Activated CD4-positive, alpha-beta memory T cell treated with anti-CD3 and anti-CD28 coated beads, Interleukin-2, amount 10 ng/mL, durations not matched to agents 7 days and 5 days (primary cell): ENCODE measurements around the gene OR4C6. TPM values are rescaled to one million over a fixed set of nuclear protein-coding genes. Genes with fewer than 3 reads are reported as not detected.

Experiments used
- CTCF ChIA-PET: fragments of 350-600 bp; sonication (Branson Sonifier 250); formaldehyde crosslinking; loops from one replicate; lab custom pipeline; 2021; ENCODE audit warnings: antibody characterized with exemption, inconsistent platforms; lab: Charles Lee
- POLR2A ChIA-PET: fragments of 350-600 bp; sonication (Branson Sonifier 250); formaldehyde crosslinking; loops from one replicate; lab custom pipeline; 2021; ENCODE audit warnings: antibody characterized with exemption; lab: Charles Lee
- DNase-seq: peaks from one replicate; pipeline ENCODE4 v3.0.0-alpha.2; 2020
- H3K27ac Mint-ChIP-seq: one replicate; pipeline ENCODE4 v1.8.0; 2021; ENCODE audit warnings: mild to moderate bottlenecking, mixed read lengths
- H3K27me3 Mint-ChIP-seq: one replicate; pipeline ENCODE4 v1.8.0; 2021; ENCODE audit warnings: mixed read lengths
- H3K36me3 Mint-ChIP-seq: one replicate; pipeline ENCODE4 v1.8.0; 2021; ENCODE audit warnings: low read depth, mixed read lengths
- H3K4me1 Mint-ChIP-seq: one replicate; pipeline ENCODE4 v1.8.0; 2021; ENCODE audit warnings: mixed read lengths
- H3K4me3 Mint-ChIP-seq: one replicate; pipeline ENCODE4 v1.8.0; 2021; ENCODE audit warnings: mild to moderate bottlenecking, mixed read lengths
- H3K9me3 Mint-ChIP-seq: one replicate; pipeline ENCODE4 v1.8.0; 2021; ENCODE audit warnings: mixed read lengths
- total RNA-seq, 2 experiments: library from RNA; stranded (reverse); gene quantifications; one replicate each; pipeline ENCODE4 v1.2.3, GENCODE V29; 2021

Gene OR4C6
- total RNA-seq: not detected

DNA sequence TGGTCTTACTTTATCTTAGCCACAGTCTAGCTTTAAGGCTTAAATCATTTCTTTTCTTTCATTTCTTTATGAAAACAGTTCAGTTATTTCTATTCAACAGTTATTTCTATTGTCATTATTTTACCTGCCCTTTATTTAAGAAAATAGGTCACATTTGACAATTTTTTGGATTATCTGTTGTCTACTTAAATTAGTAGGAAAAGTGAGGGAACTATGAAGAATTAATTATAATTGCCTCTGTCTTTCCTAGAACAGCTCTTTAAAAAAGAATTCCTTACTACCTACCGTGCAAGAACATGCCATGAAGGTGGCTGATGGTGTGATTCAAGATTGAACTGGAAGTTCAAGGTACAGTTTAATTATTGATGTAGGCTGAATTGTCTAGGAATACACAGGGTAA is at the start of gene OR4C6:
Gene OR4C6, plus strand, starts transcription at position 301 of the 400 bp plus-strand sequence. CDS start 2,966 bp downstream, outside the sequence.
- ChIA-PET POLR2A (no interaction called here), CTCF (no interaction called here)
- H3K9me3 Mint-ChIP-seq: peaks cover 11% of the 10 kb centered on the region
- no peaks in the 10 kb centered on the region for H3K27me3 Mint-ChIP-seq
- no peak for DNase-seq
- H3K27ac Mint-ChIP-seq: no peak within 1 kb of the TSS
- no peak within 1 kb of the TSS for H3K4me3 Mint-ChIP-seq
- no peaks in the 10 kb centered on the region for H3K4me1 Mint-ChIP-seq
- no peaks in the 10 kb centered on the region for H3K36me3 Mint-ChIP-seq

DNA sequence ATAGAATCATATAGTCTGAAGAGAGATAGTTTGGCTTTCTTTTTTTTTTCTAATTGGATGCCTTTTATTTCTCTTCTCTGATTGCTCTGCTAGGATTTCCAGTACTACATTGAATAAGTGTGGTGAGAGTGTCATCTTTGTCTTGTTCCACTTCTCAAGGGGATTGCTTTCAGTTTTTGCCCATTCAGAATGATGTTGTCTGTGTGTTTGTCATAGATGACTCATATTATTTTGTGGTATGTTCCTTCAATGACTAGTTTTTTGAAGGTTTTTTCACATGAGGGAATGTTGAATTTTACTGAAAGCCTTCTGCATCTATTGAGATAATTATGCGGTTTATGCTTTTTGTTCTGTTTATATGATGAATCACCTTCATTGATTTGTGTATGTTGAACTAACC is 37.5 kb upstream of the OR4C6 start:
- no peaks in the 10 kb centered on the region for H3K4me1 Mint-ChIP-seq
- CTCF ChIA-PET: no interaction called here

DNA sequence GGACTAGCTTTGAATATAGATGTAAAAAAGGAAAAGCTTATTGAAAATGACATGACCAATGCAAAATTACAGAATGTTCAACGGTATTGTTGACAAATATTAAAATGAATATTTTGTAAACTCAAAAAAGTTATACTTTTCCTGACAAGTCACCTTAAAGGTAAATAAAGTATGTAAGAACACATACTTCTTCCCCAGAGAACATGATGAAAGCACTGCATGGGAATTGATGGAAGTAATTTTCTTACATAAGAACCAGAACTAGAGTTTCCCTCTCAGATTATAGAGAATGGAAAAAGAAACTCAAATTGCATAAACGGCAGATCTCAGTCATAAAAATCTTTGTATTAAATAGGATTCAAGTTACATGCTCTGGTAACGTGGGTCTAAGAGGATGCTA is 27.2 kb upstream of the OR4C6 start, which contains the start of gene OR4P4:
Gene OR4P4, plus strand, starts transcription at position 301 of the 400 bp plus-strand sequence.
- H3K27ac Mint-ChIP-seq: no peak within 1 kb of the TSS

More for the DNA sequence above, 37.5 kb upstream of the OR4C6 start:
- Mint-ChIP-seq H3K4me3 (no peak overlapping the region), H3K27ac (no peak overlapping the region), H3K36me3 (no peaks in the 10 kb centered on the region), H3K9me3 (peaks cover 43% of the 10 kb centered on the region), H3K27me3 (no peaks in the 10 kb centered on the region)
- no peak for DNase-seq
- POLR2A ChIA-PET: no interaction called here

DNA sequence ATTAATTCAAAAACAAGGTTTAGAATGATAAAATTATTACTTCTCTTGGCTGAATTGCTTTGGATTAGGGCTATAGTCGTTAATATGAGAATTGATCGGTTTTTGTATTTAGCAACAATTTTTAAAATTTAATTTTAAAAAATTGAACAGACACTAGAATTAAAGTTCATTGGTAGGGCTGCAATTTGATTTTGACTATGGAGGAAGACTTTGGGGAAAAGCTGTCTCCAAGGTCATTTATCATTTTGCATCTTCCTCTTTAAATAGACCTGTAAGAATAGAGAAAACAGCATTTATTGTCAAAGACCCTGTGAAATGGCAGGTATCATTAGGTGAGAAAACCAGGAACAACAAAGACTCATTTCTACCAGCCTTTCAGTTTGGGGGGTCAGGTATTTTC is 14.0 kb upstream of the OR4C6 start, which contains the start of gene OR4S2:
Gene OR4S2, plus strand, starts transcription at position 301 of the 400 bp plus-strand sequence. CDS start 2,577 bp downstream, outside the sequence.
- Mint-ChIP-seq H3K9me3 (peaks cover 22% of the 10 kb centered on the region), H3K27me3 (no peaks in the 10 kb centered on the region), H3K27ac (no peak within 1 kb of the TSS), H3K4me1 (no peaks in the 10 kb centered on the region), H3K4me3 (no peak within 1 kb of the TSS), H3K36me3 (no peaks in the 10 kb centered on the region)
- CTCF ChIA-PET: no interaction called here
- POLR2A ChIA-PET: no interaction called here
- DNase-seq: no peak

More for the DNA sequence above, 27.2 kb upstream of the OR4C6 start, which contains the start of gene OR4P4:
- Mint-ChIP-seq H3K4me1 (no peaks in the 10 kb centered on the region), H3K9me3 (peaks cover 8% of the 10 kb centered on the region), H3K4me3 (no peak within 1 kb of the TSS), H3K27me3 (no peaks in the 10 kb centered on the region), H3K36me3 (no peaks in the 10 kb centered on the region)
- POLR2A ChIA-PET: no interaction called here
- CTCF ChIA-PET: no interaction called here
- no peak for DNase-seq

DNA sequence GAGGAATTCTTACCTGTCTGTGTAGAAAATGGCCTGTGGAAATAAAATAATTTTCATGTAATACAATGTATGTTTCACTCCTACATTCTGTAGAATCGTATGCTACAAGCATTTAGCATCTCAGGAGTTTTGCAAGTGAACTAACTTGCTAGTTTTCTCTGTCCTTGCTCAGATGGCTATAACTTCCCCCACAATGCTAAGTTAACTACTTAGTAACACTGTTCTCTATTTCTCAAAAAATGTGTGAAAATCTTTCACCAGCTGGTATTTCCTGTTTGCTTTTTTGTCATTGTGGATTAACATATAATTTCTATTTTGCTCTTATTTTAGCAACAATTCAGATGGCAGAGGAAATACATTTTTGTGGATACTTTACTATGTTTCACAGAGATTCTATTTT is 9.4 kb upstream of the OR4C6 start:
- H3K27ac Mint-ChIP-seq: no peak overlapping the region
- DNase-seq: no peak
- ChIA-PET POLR2A (no interaction called here), CTCF (no interaction called here)
- peaks cover 19% of the 10 kb centered on the region for H3K9me3 Mint-ChIP-seq
- no peaks in the 10 kb centered on the region for H3K36me3 Mint-ChIP-seq
- no peak overlapping the region for H3K4me3 Mint-ChIP-seq
- H3K27me3 Mint-ChIP-seq: no peaks in the 10 kb centered on the region
- no peaks in the 10 kb centered on the region for H3K4me1 Mint-ChIP-seq

DNA sequence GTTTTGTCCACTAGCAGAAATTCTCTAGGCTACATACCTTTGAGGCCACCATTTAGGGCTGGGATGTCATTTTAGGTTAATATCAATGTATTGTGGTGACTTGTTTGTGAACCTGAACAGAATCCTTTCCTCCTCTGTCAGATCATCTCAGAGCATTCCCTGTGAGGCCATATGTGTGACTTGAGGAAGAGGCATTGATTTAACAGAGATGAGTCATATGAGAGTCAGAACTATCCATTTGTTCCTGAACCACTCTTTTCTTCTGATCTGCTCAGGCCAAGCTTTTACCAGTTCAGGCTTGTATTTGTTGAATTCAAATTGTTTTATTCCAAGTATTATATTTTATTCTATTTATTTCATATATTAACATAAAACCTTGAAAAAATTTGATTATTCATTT is 6.9 kb upstream of the OR4C6 start:
- ChIA-PET POLR2A (no interaction called here), CTCF (no interaction called here)
- DNase-seq: no peak
- H3K36me3 Mint-ChIP-seq: no peaks in the 10 kb centered on the region
- H3K27ac Mint-ChIP-seq: no peak overlapping the region
- no peaks in the 10 kb centered on the region for H3K27me3 Mint-ChIP-seq
- H3K4me3 Mint-ChIP-seq: no peak overlapping the region
- no peaks in the 10 kb centered on the region for H3K4me1 Mint-ChIP-seq
- H3K9me3 Mint-ChIP-seq: peaks cover 13% of the 10 kb centered on the region

DNA sequence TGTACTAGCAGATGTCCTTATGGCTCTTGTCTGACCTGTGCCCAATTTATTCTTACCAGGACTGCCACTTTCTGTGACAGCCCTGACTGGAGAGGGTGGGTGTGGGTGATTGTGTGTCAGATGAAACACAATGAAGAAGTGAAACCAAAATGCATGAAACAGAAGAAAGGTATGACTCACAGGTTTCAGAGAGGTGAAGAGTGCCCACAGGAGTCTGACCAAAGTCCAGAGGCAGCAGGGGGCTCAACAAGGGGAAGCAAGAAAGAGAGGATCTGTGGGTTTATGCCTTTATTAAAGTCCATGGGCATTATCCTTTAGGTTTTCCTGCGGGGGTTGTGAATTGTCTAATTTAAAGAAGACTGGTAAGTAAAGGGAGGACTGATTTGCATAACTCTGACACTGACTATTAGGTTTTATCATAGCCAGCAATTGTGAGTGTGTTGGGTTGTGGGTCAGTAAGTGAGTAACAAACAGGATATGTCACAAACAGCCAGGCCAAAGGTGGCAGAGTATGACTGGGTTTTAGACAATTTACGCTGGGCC is 3.9 kb upstream of the OR4C6 start:
- Mint-ChIP-seq H3K36me3 (no peaks in the 10 kb centered on the region), H3K9me3 (peaks cover 17% of the 10 kb centered on the region), H3K4me1 (no peaks in the 10 kb centered on the region), H3K27me3 (no peaks in the 10 kb centered on the region), H3K27ac (no peak overlapping the region), H3K4me3 (no peak overlapping the region)
- CTCF ChIA-PET: no interaction called here
- DNase-seq: no peak
- POLR2A ChIA-PET: no interaction called here

DNA sequence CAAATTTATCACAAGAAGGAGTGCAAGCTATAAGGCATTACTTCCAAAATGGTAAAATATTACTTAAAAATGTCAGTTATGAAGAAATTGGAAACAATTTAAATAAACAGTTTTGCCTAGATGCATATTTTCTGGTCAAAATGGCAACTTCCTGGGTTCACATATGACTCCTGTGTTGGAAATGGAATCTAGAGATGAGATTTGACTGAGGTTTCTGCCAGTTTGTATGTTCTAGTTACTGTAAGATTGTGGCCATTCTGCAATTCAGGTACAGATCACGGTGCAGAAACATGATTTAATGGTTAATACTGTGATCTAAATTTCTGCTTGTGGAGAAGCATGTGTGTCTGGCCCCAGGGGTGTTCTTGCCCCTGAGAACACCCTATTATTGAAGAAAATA is 3.4 kb upstream of the OR4C6 start:
- CTCF ChIA-PET: no interaction called here
- DNase-seq: no peak
- peaks cover 17% of the 10 kb centered on the region for H3K9me3 Mint-ChIP-seq
- no peaks in the 10 kb centered on the region for H3K36me3 Mint-ChIP-seq
- H3K27me3 Mint-ChIP-seq: no peaks in the 10 kb centered on the region
- H3K4me3 Mint-ChIP-seq: no peak overlapping the region
- no peaks in the 10 kb centered on the region for H3K4me1 Mint-ChIP-seq
- H3K27ac Mint-ChIP-seq: no peak overlapping the region
- POLR2A ChIA-PET: no interaction called here

DNA sequence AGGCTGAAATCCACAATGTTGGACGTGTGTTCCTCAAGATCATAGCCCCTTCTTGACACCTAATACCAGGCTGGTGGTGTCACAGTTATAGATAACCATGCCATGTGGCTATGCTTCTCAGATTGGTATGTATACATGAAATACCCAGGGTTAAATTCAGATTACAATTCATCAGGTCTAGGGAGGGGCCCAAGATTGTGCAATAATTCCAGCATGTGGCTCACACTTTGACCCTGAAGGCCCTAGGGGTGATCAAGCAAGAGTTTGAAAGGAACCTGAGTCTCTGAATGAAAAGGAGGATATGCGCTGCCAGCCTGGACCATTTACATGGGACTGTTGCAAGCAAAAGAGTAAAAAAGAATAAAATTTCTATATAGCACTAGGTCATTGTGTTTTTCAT is 7.4 kb downstream of the OR4C6 start:
- Mint-ChIP-seq H3K4me3 (no peak overlapping the region), H3K36me3 (no peaks in the 10 kb centered on the region), H3K27me3 (no peaks in the 10 kb centered on the region), H3K4me1 (no peaks in the 10 kb centered on the region), H3K27ac (no peak overlapping the region), H3K9me3 (peaks cover 9% of the 10 kb centered on the region)
- DNase-seq: no peak
- ChIA-PET POLR2A (no interaction called here), CTCF (no interaction called here)

DNA sequence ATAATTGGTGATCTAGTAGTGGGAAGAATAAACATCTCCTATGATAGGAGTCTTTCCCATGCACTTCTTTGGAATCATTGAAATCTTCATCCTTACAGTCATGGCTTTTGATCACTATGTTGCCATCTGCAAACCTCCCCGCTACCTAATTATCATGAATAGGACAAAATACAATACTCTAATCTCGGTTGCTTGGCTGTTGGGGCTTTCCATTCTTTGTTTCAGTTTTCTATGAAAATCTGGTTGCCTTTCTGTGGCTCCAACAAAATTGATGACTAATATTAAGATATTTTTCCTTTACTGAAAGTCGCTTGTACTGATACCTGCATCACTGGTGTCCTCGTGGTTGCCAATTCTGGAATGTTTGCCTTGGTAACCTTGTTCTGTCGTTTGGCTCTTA is 11.9 kb downstream of the OR4C6 start:
- ChIA-PET POLR2A (no interaction called here), CTCF (no interaction called here)
- Mint-ChIP-seq H3K4me1 (no peaks in the 10 kb centered on the region), H3K36me3 (no peaks in the 10 kb centered on the region), H3K4me3 (no peak overlapping the region), H3K9me3 (peaks cover 2% of the 10 kb centered on the region), H3K27ac (no peak overlapping the region), H3K27me3 (no peaks in the 10 kb centered on the region)
- DNase-seq: no peak

DNA sequence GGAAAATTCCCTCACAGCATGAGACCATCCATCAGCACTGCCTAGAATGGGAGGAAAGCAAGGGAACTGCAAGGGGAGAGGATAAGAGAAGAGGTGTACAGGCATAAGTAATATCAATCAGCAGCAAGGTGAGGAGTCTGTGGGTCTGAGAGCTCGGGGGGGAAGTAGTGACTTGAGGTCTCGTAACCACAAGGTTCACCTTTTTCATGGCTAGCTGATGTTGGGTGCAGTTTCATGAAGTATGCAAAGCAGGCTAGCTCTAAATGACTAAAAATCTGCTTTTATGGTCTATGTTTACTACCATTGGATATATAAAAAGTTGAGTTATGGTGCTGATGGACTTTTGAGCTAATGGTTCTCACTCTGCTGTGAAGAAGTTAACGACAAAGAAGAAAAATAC is 35.8 kb downstream of the OR4C6 start:
- Mint-ChIP-seq H3K36me3 (no peaks in the 10 kb centered on the region), H3K27ac (no peak overlapping the region), H3K27me3 (no peaks in the 10 kb centered on the region), H3K4me3 (no peak overlapping the region), H3K9me3 (peaks cover 15% of the 10 kb centered on the region), H3K4me1 (no peaks in the 10 kb centered on the region)
- DNase-seq: no peak
- ChIA-PET POLR2A (no interaction called here), CTCF (no interaction called here)

DNA sequence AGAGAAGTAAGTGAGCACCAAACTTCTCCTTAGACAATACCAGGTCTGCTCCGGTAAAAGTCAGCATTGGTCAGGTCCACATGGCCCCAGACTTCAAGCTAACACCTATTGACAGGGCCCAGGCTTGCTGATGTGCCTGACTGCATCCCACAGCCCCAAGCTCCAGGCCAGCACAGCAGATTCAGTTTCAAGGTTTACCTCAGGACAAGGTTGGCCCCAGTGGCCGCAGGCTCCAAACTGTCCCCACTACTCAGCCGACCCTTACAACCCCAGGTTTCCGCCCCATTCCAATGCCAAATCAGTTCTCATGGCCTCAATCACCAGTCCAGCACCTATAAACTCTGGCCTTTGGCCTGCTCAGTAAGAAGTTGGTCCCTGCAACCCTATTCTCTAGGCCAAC is 39.4 kb downstream of the OR4C6 start:
- no peaks in the 10 kb centered on the region for H3K36me3 Mint-ChIP-seq
- H3K4me1 Mint-ChIP-seq: no peaks in the 10 kb centered on the region
- no peak overlapping the region for H3K4me3 Mint-ChIP-seq
- ChIA-PET POLR2A (no interaction called here), CTCF (no interaction called here)
- peaks cover 13% of the 10 kb centered on the region for H3K9me3 Mint-ChIP-seq
- H3K27ac Mint-ChIP-seq: no peak overlapping the region
- H3K27me3 Mint-ChIP-seq: no peaks in the 10 kb centered on the region
- DNase-seq: no peak

DNA sequence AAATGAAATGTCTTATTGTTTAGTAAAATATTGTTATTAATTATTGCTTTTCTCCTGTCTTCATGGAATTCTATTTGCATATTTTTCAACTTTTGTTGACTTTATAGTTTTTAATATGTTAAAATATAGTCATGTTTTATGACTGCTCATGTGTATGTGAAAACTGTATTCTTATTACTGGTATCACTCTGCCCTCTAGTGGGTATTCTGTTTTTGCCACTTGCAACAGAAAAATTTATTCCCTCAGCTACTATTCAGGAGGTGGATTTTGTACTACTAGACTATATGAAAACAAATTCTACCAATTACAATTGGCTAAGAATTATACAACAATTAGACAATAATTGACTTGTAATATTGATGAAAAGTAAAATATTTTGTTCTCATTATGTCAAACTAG is 45.0 kb downstream of the OR4C6 start:
- no peaks in the 10 kb centered on the region for H3K27me3 Mint-ChIP-seq
- no peak for DNase-seq
- no peaks in the 10 kb centered on the region for H3K36me3 Mint-ChIP-seq
- H3K27ac Mint-ChIP-seq: no peak overlapping the region
- ChIA-PET CTCF (no interaction called here), POLR2A (no interaction called here)
- no peaks in the 10 kb centered on the region for H3K4me1 Mint-ChIP-seq
- no peak overlapping the region for H3K4me3 Mint-ChIP-seq
- peaks cover 5% of the 10 kb centered on the region for H3K9me3 Mint-ChIP-seq
